ENCODE results near the gene DAZL.

DNA sequence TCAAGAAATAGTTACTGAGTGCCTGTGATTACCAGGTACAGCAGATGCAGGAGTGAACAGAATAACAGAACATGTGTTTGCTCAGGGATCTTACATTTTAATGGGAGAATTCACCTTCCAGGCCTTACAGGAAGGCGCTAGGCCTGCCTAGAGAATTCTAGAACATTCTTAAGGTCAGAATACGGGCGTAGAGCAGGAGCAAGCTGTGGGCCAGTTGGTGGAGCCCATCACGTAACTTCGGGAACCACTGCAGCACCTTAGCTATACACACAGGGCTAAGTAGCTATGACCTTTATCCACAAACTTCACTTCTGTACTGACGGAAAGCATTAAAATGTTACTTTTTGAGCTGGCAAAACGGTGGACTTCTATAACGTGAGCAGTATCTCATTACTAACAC lies 743 bp upstream of the DAZL start:
- TF ChIP-seq CTCF (IDR thresholded peaks at IDR 0.05; ENCODE audit: low read length) (no peak), EZH2 (optimal IDR thresholded peaks at IDR 0.05; ENCODE audit: low read depth, low read length) (no peak)
